ENCODE data around the gene CDHR5.
A peak's percentile ranks its signal among the peaks of the same experiment; 100 is the strongest.

The CDHR5 gene

GRCh38 chr11:606245-606644, 18.5 kb downstream of the CDHR5 start:
- Histone ChIP-seq H3K4me2 (ENCODE audit: insufficient read depth, low read length, poor library complexity, severe bottlenecking) (no peak overlapping the region), H3K79me1 (ENCODE audit: low read depth, low read length) (peaks cover 7% of the 10 kb centered on the region), H3K14ac (ENCODE audit: low read length) (no peak overlapping the region), H4K91ac (ENCODE audit: low read depth, low read length, poor library complexity) (no peak overlapping the region), H3K9me3 (replicated peaks in 1 of 2; ENCODE audit: control insufficient read depth in 2 of 2, insufficient read depth in 1 of 2, low read depth in 1 of 2, low read length in 2 of 2) (no peaks in the 10 kb centered on the region), H2AK5ac (ENCODE audit: low read depth, low read length) (no peak overlapping the region), H4K8ac (ENCODE audit: low read depth, low read length) (no peak overlapping the region), H3K27ac (replicated peaks; ENCODE audit: low read length) (no peak overlapping the region), H3K27me3 (ENCODE audit: control insufficient read depth in 3 of 3, insufficient read depth in 3 of 3, low read depth in 1 of 3, low read length in 3 of 3) (no peaks in the 10 kb centered on the region), H3K23ac (ENCODE audit: low read depth, low read length, poor library complexity) (no peak overlapping the region), H3K4me1 (ENCODE audit: control insufficient read depth in 2 of 2, insufficient read depth in 1 of 2, low read depth in 1 of 2, low read length in 2 of 2) (no peaks in the 10 kb centered on the region), H3K4me3 (ENCODE audit: low read length in 2 of 2) (no peak overlapping the region), H3K18ac (ENCODE audit: low read length) (no peak overlapping the region), H3K36me3 (replicated peaks in 1 of 2; ENCODE audit: control insufficient read depth in 2 of 2, insufficient read depth in 2 of 2, low read length in 2 of 2) (peaks cover 79 to 98% of the 10 kb centered on the region in 2 donors), H2BK15ac (ENCODE audit: low read length) (no peak overlapping the region), H2BK120ac (ENCODE audit: low read depth, low read length) (no peak overlapping the region), H2BK5ac (ENCODE audit: low read length) (peak overlapping the region; percentile 53), H2BK12ac (ENCODE audit: low read length) (no peak overlapping the region), H2AFZ (ENCODE audit: low read length) (no peak overlapping the region), H3K9ac (ENCODE audit: low read depth, low read length, poor library complexity) (peak overlapping the region; percentile 50), H3K4ac (ENCODE audit: low read length) (no peak overlapping the region)
- whole genome bisulfite sequencing, 2 donors (ENCODE audit: extremely low coverage in 2 of 2, insufficient read length in 2 of 2, insufficient replicate concordance in 1 of 2), result no CpG with 5 or more reads among the region's 19 CpGs
- no peak for DNase-seq (ENCODE audit: low spot score)

GRCh38 chr11:605286-606129, 19.2 kb downstream of the CDHR5 start:
- H3K4me1 ChIP-seq (ENCODE audit: control insufficient read depth in 2 of 2, insufficient read depth in 1 of 2, low read depth in 1 of 2, low read length in 2 of 2), result no peaks in the 10 kb centered on the region
- H3K27me3 ChIP-seq (ENCODE audit: control insufficient read depth in 3 of 3, insufficient read depth in 3 of 3, low read depth in 1 of 3, low read length in 3 of 3), result no peaks in the 10 kb centered on the region
- no peak overlapping the region for H2BK120ac ChIP-seq (ENCODE audit: low read depth, low read length)
- H3K14ac ChIP-seq (ENCODE audit: low read length), result no peak overlapping the region
- no peak overlapping the region for H2AFZ ChIP-seq (ENCODE audit: low read length)
- H3K9me3 ChIP-seq (replicated peaks in 1 of 2; ENCODE audit: control insufficient read depth in 2 of 2, insufficient read depth in 1 of 2, low read depth in 1 of 2, low read length in 2 of 2), result no peaks in the 10 kb centered on the region
- no peak overlapping the region for H3K4me3 ChIP-seq (ENCODE audit: low read length in 2 of 2)
- H3K4ac ChIP-seq (ENCODE audit: low read length), result no peak overlapping the region
- no peak overlapping the region for H3K4me2 ChIP-seq (ENCODE audit: insufficient read depth, low read length, poor library complexity, severe bottlenecking)
- no peak overlapping the region for H3K18ac ChIP-seq (ENCODE audit: low read length)
- H2AK5ac ChIP-seq (ENCODE audit: low read depth, low read length), result no peak overlapping the region
- H4K91ac ChIP-seq (ENCODE audit: low read depth, low read length, poor library complexity), result no peak overlapping the region
- H4K8ac ChIP-seq (ENCODE audit: low read depth, low read length), result no peak overlapping the region
- H3K23ac ChIP-seq (ENCODE audit: low read depth, low read length, poor library complexity), result peak overlapping the region; percentile 37
- H3K9ac ChIP-seq (ENCODE audit: low read depth, low read length, poor library complexity), result no peak overlapping the region
- H2BK15ac ChIP-seq (ENCODE audit: low read length), result no peak overlapping the region
- peaks cover 72 to 96% of the 10 kb centered on the region in 2 donors for H3K36me3 ChIP-seq (replicated peaks in 1 of 2; ENCODE audit: control insufficient read depth in 2 of 2, insufficient read depth in 2 of 2, low read length in 2 of 2)
- DNase-seq (ENCODE audit: low spot score), result no peak
- H3K79me1 ChIP-seq (ENCODE audit: low read depth, low read length), result peaks cover 7% of the 10 kb centered on the region
- WGBS, 2 donors (ENCODE audit: extremely low coverage in 2 of 2, insufficient read length in 2 of 2, insufficient replicate concordance in 1 of 2), result no CpG with 5 or more reads among the region's 33 CpGs
- no peak overlapping the region for H2BK12ac ChIP-seq (ENCODE audit: low read length)
- no peak overlapping the region for H3K27ac ChIP-seq (replicated peaks; ENCODE audit: low read length)
- H2BK5ac ChIP-seq (ENCODE audit: low read length), result peak overlapping the region; percentile 14

GRCh38 chr11:603154-603553, 21.6 kb downstream of the CDHR5 start:
- H3K4ac ChIP-seq (ENCODE audit: low read length), result no peak overlapping the region
- no peak overlapping the region for H2AFZ ChIP-seq (ENCODE audit: low read length)
- WGBS, 2 donors (ENCODE audit: extremely low coverage in 2 of 2, insufficient read length in 2 of 2, insufficient replicate concordance in 1 of 2), result no CpG with 5 or more reads among the region's 13 CpGs
- no peak overlapping the region for H2BK12ac ChIP-seq (ENCODE audit: low read length)
- H3K18ac ChIP-seq (ENCODE audit: low read length), result no peak overlapping the region
- no peak overlapping the region for H4K91ac ChIP-seq (ENCODE audit: low read depth, low read length, poor library complexity)
- no peaks in the 10 kb centered on the region for H3K4me1 ChIP-seq (ENCODE audit: control insufficient read depth in 2 of 2, insufficient read depth in 1 of 2, low read depth in 1 of 2, low read length in 2 of 2)
- H3K14ac ChIP-seq (ENCODE audit: low read length), result no peak overlapping the region
- no peak overlapping the region for H3K27ac ChIP-seq (replicated peaks; ENCODE audit: low read length)
- peaks cover 8% of the 10 kb centered on the region for H3K79me1 ChIP-seq (ENCODE audit: low read depth, low read length)
- no peak overlapping the region for H2BK15ac ChIP-seq (ENCODE audit: low read length)
- H3K27me3 ChIP-seq (ENCODE audit: control insufficient read depth in 3 of 3, insufficient read depth in 3 of 3, low read depth in 1 of 3, low read length in 3 of 3), result no peaks in the 10 kb centered on the region
- no peaks in the 10 kb centered on the region for H3K9me3 ChIP-seq (replicated peaks in 1 of 2; ENCODE audit: control insufficient read depth in 2 of 2, insufficient read depth in 1 of 2, low read depth in 1 of 2, low read length in 2 of 2)
- no peak overlapping the region for H3K23ac ChIP-seq (ENCODE audit: low read depth, low read length, poor library complexity)
- no peak overlapping the region for H2AK5ac ChIP-seq (ENCODE audit: low read depth, low read length)
- peaks cover 66 to 94% of the 10 kb centered on the region in 2 donors for H3K36me3 ChIP-seq (replicated peaks in 1 of 2; ENCODE audit: control insufficient read depth in 2 of 2, insufficient read depth in 2 of 2, low read length in 2 of 2)
- no peak for DNase-seq (ENCODE audit: low spot score)
- no peak overlapping the region for H2BK120ac ChIP-seq (ENCODE audit: low read depth, low read length)
- H2BK5ac ChIP-seq (ENCODE audit: low read length), result no peak overlapping the region
- no peak overlapping the region for H4K8ac ChIP-seq (ENCODE audit: low read depth, low read length)
- no peak overlapping the region for H3K4me3 ChIP-seq (ENCODE audit: low read length in 2 of 2)
- peak overlapping the region; percentile 12 for H3K9ac ChIP-seq (ENCODE audit: low read depth, low read length, poor library complexity)
- H3K4me2 ChIP-seq (ENCODE audit: insufficient read depth, low read length, poor library complexity, severe bottlenecking), result no peak overlapping the region

GRCh38 chr11:601573-602245, 23.0 kb downstream of the CDHR5 start:
- Histone ChIP-seq H2BK15ac (ENCODE audit: low read length) (no peak overlapping the region), H3K9ac (ENCODE audit: low read depth, low read length, poor library complexity) (no peak overlapping the region), H3K27me3 (ENCODE audit: control insufficient read depth in 3 of 3, insufficient read depth in 3 of 3, low read depth in 1 of 3, low read length in 3 of 3) (no peaks in the 10 kb centered on the region), H3K4me2 (ENCODE audit: insufficient read depth, low read length, poor library complexity, severe bottlenecking) (no peak overlapping the region), H3K9me3 (replicated peaks in 1 of 2; ENCODE audit: control insufficient read depth in 2 of 2, insufficient read depth in 1 of 2, low read depth in 1 of 2, low read length in 2 of 2) (no peaks in the 10 kb centered on the region), H2BK5ac (ENCODE audit: low read length) (no peak overlapping the region), H4K8ac (ENCODE audit: low read depth, low read length) (no peak overlapping the region), H2AFZ (ENCODE audit: low read length) (no peak overlapping the region), H3K14ac (ENCODE audit: low read length) (no peak overlapping the region), H3K36me3 (replicated peaks in 1 of 2; ENCODE audit: control insufficient read depth in 2 of 2, insufficient read depth in 2 of 2, low read length in 2 of 2) (peaks cover 63 to 94% of the 10 kb centered on the region in 2 donors), H3K18ac (ENCODE audit: low read length) (no peak overlapping the region), H4K91ac (ENCODE audit: low read depth, low read length, poor library complexity) (no peak overlapping the region), H3K23ac (ENCODE audit: low read depth, low read length, poor library complexity) (no peak overlapping the region), H3K4ac (ENCODE audit: low read length) (no peak overlapping the region), H3K4me3 (ENCODE audit: low read length in 2 of 2) (peak overlapping the region in 1 of 2 donors; percentile 48), H3K4me1 (ENCODE audit: control insufficient read depth in 2 of 2, insufficient read depth in 1 of 2, low read depth in 1 of 2, low read length in 2 of 2) (no peaks in the 10 kb centered on the region), H3K79me1 (ENCODE audit: low read depth, low read length) (peaks cover 6% of the 10 kb centered on the region), H2BK120ac (ENCODE audit: low read depth, low read length) (no peak overlapping the region), H3K27ac (replicated peaks; ENCODE audit: low read length) (no peak overlapping the region), H2AK5ac (ENCODE audit: low read depth, low read length) (no peak overlapping the region), H2BK12ac (ENCODE audit: low read length) (no peak overlapping the region)
- no peak for DNase-seq (ENCODE audit: low spot score)
- WGBS, 2 donors (ENCODE audit: extremely low coverage in 2 of 2, insufficient read length in 2 of 2, insufficient replicate concordance in 1 of 2), result no CpG with 5 or more reads among the region's 23 CpGs

Measured in neuronal stem cell (in vitro differentiated cells).